ENCODE data around the gene ANKRD28.

Gene ANKRD28

GRCh38 chr3:15769256-15769915, 28.4 kb downstream of the ANKRD28 start:
- no peak for TF ChIP-seq CTCF (IDR thresholded peaks at IDR 0.05; ENCODE audit: extremely low read depth, missing control alignments)
- no peak for DNase-seq (ENCODE audit: low spot score)

GRCh38 chr3:15768421-15769255, 29.1 kb downstream of the ANKRD28 start:
- no peak for TF ChIP-seq CTCF (IDR thresholded peaks at IDR 0.05; ENCODE audit: extremely low read depth, missing control alignments)
- DNase-seq (ENCODE audit: low spot score) = peak; percentile 10

DNA sequence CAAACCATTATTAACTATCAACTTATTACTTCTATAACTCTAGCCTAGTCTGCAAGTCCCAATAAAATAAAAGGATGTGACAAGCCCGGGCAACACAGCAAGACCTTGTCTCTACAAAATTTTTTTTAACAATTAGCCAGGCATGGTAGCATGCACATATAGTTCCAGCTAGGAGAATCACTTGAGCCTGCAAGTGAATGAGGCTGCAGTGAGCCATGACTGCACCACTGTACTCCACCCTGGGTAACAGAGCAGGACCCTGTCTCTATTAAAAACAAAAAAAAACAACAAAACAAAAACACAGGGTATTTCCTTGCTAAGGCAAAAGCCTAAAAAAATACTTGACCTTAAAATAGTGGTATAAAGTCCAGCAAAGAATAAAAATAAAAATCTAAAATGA, 31.4 kb downstream of the ANKRD28 start:
- TF ChIP-seq CTCF (IDR thresholded peaks at IDR 0.05; ENCODE audit: extremely low read depth, missing control alignments) = no peak
- DNase-seq (ENCODE audit: low spot score) = no peak

DNA sequence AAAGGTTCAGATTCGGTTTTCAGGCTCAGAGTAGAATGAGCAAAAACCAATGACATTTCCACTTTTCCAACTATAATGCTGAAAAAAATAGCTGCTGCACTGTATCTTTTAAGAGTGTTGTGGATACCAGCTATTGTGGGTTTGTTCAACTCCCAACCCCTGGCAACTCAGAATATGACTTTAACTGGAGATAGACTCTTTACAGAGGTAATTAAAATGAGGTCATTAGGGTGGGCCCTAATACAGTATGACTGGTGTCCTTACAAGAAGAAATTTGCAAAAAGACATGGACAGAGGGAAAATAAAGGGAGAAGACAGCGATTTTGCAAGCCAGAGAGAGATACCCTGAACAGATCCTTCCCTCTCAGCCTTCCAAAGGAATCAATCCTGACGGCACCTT, 39.5 kb downstream of the ANKRD28 start:
- no peak for TF ChIP-seq CTCF (IDR thresholded peaks at IDR 0.05; ENCODE audit: extremely low read depth, missing control alignments)
- DNase-seq (ENCODE audit: low spot score) = no peak

DNA sequence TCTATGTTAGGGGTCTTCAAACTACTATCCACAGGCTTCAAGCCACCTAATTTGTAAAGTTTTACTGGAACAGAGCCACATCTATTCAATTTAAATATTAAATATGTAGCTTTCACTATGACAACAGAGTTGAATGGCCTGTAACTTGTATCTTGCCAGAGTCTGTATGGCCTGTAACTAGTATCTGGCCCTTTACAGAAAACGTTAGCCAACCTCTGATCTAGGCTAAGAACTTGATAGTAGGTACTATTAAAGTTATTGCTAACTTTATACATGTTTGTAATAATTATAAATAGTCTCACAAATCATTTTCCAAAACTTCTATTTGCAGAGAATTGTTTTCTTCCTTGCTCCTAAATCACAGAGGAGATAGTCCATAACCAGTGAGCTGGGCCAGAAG, 40.0 kb downstream of the ANKRD28 start:
- DNase-seq (ENCODE audit: low spot score) = no peak
- TF ChIP-seq CTCF (IDR thresholded peaks at IDR 0.05; ENCODE audit: extremely low read depth, missing control alignments) = no peak

DNA sequence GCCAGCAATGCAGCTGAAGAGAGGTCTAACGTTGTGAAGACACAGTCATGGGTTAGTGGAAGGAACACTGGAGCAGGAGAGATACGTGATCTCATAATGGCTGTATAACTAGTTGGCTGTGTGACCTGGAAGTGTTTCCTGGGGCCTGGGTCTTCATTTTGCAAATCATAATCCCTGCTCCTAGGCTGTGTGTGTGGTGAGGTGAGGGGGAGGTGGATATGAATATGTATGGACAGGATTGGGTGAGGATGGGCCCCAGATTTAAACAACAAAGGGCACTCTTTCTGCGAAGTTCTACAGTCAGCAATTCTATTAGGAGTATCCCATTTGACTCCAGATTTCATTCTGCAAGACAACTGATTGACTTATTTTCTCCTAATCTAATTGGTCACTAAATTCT, 41.3 kb downstream of the ANKRD28 start:
- no peak for DNase-seq (ENCODE audit: low spot score)

More for the DNA sequence above, 41.3 kb downstream of the ANKRD28 start:
- TF ChIP-seq CTCF (IDR thresholded peaks at IDR 0.05; ENCODE audit: extremely low read depth, missing control alignments) = no peak
